NT2/D1 (cell line): ENCODE measurements around the gene MOB2.

ENCODE experiments used
- YY1 ChIP-seq: IDR thresholded peaks from 2 replicates; pipeline ENCODE4 v1.6.1; 2011; ENCODE audit not compliant: insufficient read length, insufficient read depth
- ZNF274 ChIP-seq: IDR thresholded peaks from 2 replicates; pipeline ENCODE4 v1.6.1; 2011; ENCODE audit warnings: mild to moderate bottlenecking, low read depth, low read length

GRCh38 chr11:1487851-1488574 is 1.4 kb upstream of the MOB2 start:
- TF ChIP-seq ZNF274 (no peak), YY1 (no peak)
